H1 (cell line): ENCODE measurements around the gene TRAPPC3. TPM values are rescaled to one million over a fixed set of nuclear protein-coding genes. Genes with fewer than 3 reads are reported as not detected.

ENCODE experiments used
- CTCF ChIA-PET: fragments of 300-600 bp; sonication (Branson Sonifier 250); formaldehyde crosslinking; loops from one replicate; lab custom pipeline; 2021; ENCODE audit not compliant: partially characterized antibody; lab: Charles Lee
- POLR2A ChIA-PET: fragments of 300-600 bp; sonication (Branson Sonifier 250); formaldehyde crosslinking; loops from one replicate; lab custom pipeline; 2021; ENCODE audit warnings: inconsistent platforms; ENCODE audit not compliant: partially characterized antibody; lab: Charles Lee
- DNase-seq, 2 experiments: peaks; one replicate each; pipeline versions ENCODE4 v3.0.0 to v3.0.0-alpha.2; 2010 to 2022; ENCODE audit warnings: low spot score in 2 of 2, low read depth in 1 of 2, mixed read lengths in 1 of 2
- FAIRE-seq: peaks from 2 replicates; lab custom pipeline; 2011; peaks lifted over from hg19 to GRCh38; lab: Jason Lieb, UNC
- H2AFZ ChIP-seq: 2 replicates; pipeline ENCODE4 v1.8.1; 2012; ENCODE audit warnings: low read length, inconsistent platforms
- H2AK5ac ChIP-seq: 2 replicates; pipeline ENCODE4 v1.6.1; 2013; ENCODE audit warnings: low read depth, low read length
- H2BK120ac ChIP-seq: replicated peaks from 2 replicates; pipeline ENCODE3; 2013; ENCODE audit warnings: low read depth, low read length, inconsistent platforms
- H2BK12ac ChIP-seq: 2 replicates; pipeline ENCODE4 v1.6.1; 2013; ENCODE audit warnings: low read depth, low read length
- H2BK15ac ChIP-seq: 2 replicates; pipeline ENCODE4 v1.6.1; 2013; ENCODE audit warnings: low read length
- H2BK20ac ChIP-seq: 2 replicates; pipeline ENCODE4 v1.6.1; 2013; ENCODE audit warnings: low read length
- H2BK5ac ChIP-seq: 2 replicates; pipeline ENCODE4 v1.6.1; 2013; ENCODE audit warnings: low read depth, low read length
- H3K14ac ChIP-seq: 2 replicates; pipeline ENCODE4 v1.6.1; 2013; ENCODE audit warnings: inconsistent platforms; ENCODE audit not compliant: insufficient read length
- H3K18ac ChIP-seq: 2 replicates; pipeline ENCODE4 v1.6.1; 2013; ENCODE audit warnings: low read length; ENCODE audit errors: extremely low read depth
- H3K23ac ChIP-seq: 2 replicates; pipeline ENCODE4 v1.6.1; 2013; ENCODE audit warnings: inconsistent platforms; ENCODE audit not compliant: insufficient read length
- H3K23me2 ChIP-seq: 2 replicates; pipeline ENCODE4 v1.6.1; 2013; ENCODE audit warnings: low read depth, low read length
- H3K27ac ChIP-seq: 2 replicates; pipeline ENCODE4 v1.6.1; 2011; ENCODE audit warnings: low read depth, low read length, inconsistent platforms
- H3K27me3 ChIP-seq, 4 experiments: replicated peaks in 1 of 4; 1 replicate in 1 of 4; 2 replicates in 3 of 4; pipeline versions ENCODE4 v1.6.1 to v1.8.1; 2011 to 2013; ENCODE audit warnings: low read length in 3 of 4, mild to moderate bottlenecking in 3 of 4, inconsistent platforms in 2 of 4, mixed read lengths in 2 of 4, moderate library complexity in 1 of 4; ENCODE audit not compliant: control insufficient read depth in 3 of 4, insufficient read depth in 3 of 4; ENCODE audit errors: extremely low read depth in 1 of 4
- H3K36me3 ChIP-seq, 4 experiments: 2 replicates each; pipeline versions ENCODE4 v1.6.1 to v1.8.1; 2011 to 2013; ENCODE audit warnings: mild to moderate bottlenecking in 4 of 4, low read length in 3 of 4, moderate library complexity in 2 of 4, control low read depth in 1 of 4, inconsistent platforms in 1 of 4; ENCODE audit not compliant: insufficient read depth in 4 of 4, control insufficient read depth in 2 of 4
- H3K4ac ChIP-seq: replicated peaks from 2 replicates; pipeline ENCODE3; 2013; ENCODE audit warnings: low read length, low read depth, mixed read lengths, inconsistent platforms; ENCODE audit not compliant: insufficient read length
- H3K4me1 ChIP-seq, 4 experiments: replicated peaks in 1 of 4; 1 replicate in 1 of 4; 2 replicates in 3 of 4; pipeline versions ENCODE4 v1.6.1 to v1.8.1; 2011 to 2013; ENCODE audit warnings: low read length in 3 of 4, inconsistent platforms in 2 of 4, mixed read lengths in 1 of 4; ENCODE audit not compliant: insufficient read depth in 4 of 4, control insufficient read depth in 3 of 4
- H3K4me2 ChIP-seq, 2 experiments: 2 replicates each; pipeline versions ENCODE4 v1.6.1 to v1.8.1; 2011 to 2013; ENCODE audit warnings: low read depth in 2 of 2, low read length in 2 of 2, control low read depth in 1 of 2, inconsistent platforms in 1 of 2, mild to moderate bottlenecking in 1 of 2; ENCODE audit not compliant: insufficient read depth in 1 of 2
- H3K4me3 ChIP-seq, 4 experiments: fragments of 200-600, 300-600 bp in 1 of 4; sonication (generic), shearing (Covaris generic), sonication (Bioruptor Twin) in 1 of 4; 2 replicates each; pipeline versions ENCODE4 v1.5.1 to v1.8.1; 2011 to 2016; ENCODE audit warnings: low read length in 4 of 4, low read depth in 3 of 4, control low read depth in 2 of 4, inconsistent platforms in 2 of 4, mild to moderate bottlenecking in 2 of 4, mixed read lengths in 1 of 4, moderate library complexity in 1 of 4; ENCODE audit not compliant: insufficient read depth in 2 of 4; ENCODE audit errors: extremely low read depth in 1 of 4
- H3K56ac ChIP-seq: replicated peaks from 2 replicates; pipeline ENCODE3; 2013; ENCODE audit warnings: low read depth, mild to moderate bottlenecking, mixed read lengths, low read length, inconsistent platforms; ENCODE audit not compliant: insufficient read length
- H3K79me1 ChIP-seq: 2 replicates; pipeline ENCODE4 v1.6.1; 2013; ENCODE audit warnings: low read depth, low read length, control low read depth
- H3K79me2 ChIP-seq, 2 experiments: 2 replicates each; pipeline versions ENCODE4 v1.6.1 to v1.8.1; 2012 to 2013; ENCODE audit warnings: low read length in 2 of 2, mild to moderate bottlenecking in 2 of 2, inconsistent platforms in 1 of 2; ENCODE audit not compliant: insufficient read depth in 2 of 2, control insufficient read depth in 1 of 2
- H3K9ac ChIP-seq, 4 experiments: replicated peaks in 1 of 4; 1 replicate in 1 of 4; 2 replicates in 3 of 4; pipeline versions ENCODE4 v1.6.1 to v1.8.1; 2011 to 2013; ENCODE audit warnings: low read depth in 3 of 4, low read length in 3 of 4, control low read depth in 2 of 4, mild to moderate bottlenecking in 2 of 4, moderate library complexity in 2 of 4, inconsistent platforms in 1 of 4; ENCODE audit errors: extremely low read depth in 1 of 4
- H3K9me3 ChIP-seq, 2 experiments: 2 replicates each; pipeline versions ENCODE4 v1.6.1 to v1.8.1; 2012 to 2013; ENCODE audit warnings: mild to moderate bottlenecking in 2 of 2, moderate library complexity in 2 of 2, control low read depth in 1 of 2, inconsistent platforms in 1 of 2, low read depth in 1 of 2, low read length in 1 of 2, mixed read lengths in 1 of 2; ENCODE audit not compliant: insufficient read depth in 2 of 2
- H4K20me1 ChIP-seq, 2 experiments: replicated peaks in 1 of 2; 2 replicates each; pipeline versions ENCODE3 to v1.8.1; 2011 to 2013; ENCODE audit warnings: inconsistent platforms in 2 of 2, low read length in 2 of 2, mild to moderate bottlenecking in 1 of 2; ENCODE audit not compliant: insufficient read depth in 2 of 2, control insufficient read depth in 1 of 2
- H4K5ac ChIP-seq: 2 replicates; pipeline ENCODE4 v1.6.1; 2013; ENCODE audit warnings: low read length, low read depth, mixed read lengths, inconsistent platforms; ENCODE audit not compliant: insufficient read length
- H4K8ac ChIP-seq: 2 replicates; pipeline ENCODE4 v1.8.0; 2013; ENCODE audit warnings: mild to moderate bottlenecking, moderate library complexity, low read length, inconsistent platforms; ENCODE audit not compliant: insufficient read depth; ENCODE audit errors: extremely low read depth
- H4K91ac ChIP-seq: replicated peaks from 2 replicates; pipeline ENCODE3; 2013; ENCODE audit warnings: low read length, mixed read lengths, inconsistent platforms; ENCODE audit not compliant: insufficient read length
- EP300 ChIP-seq, 2 experiments: IDR thresholded peaks; 1 replicate in 1 of 2; 2 replicates in 1 of 2; pipeline ENCODE4 v1.6.1; 2011 to 2012; ENCODE audit warnings: low read depth in 2 of 2, low read length in 2 of 2, mild to moderate bottlenecking in 2 of 2, borderline replicate concordance in 1 of 2, inconsistent platforms in 1 of 2, moderate library complexity in 1 of 2
- HDAC6 ChIP-seq: IDR thresholded peaks from one replicate; pipeline ENCODE4 v1.7.1; 2012; ENCODE audit warnings: low read depth, mild to moderate bottlenecking, inconsistent platforms, low read length, moderate library complexity
- JUND ChIP-seq: IDR thresholded peaks from 2 replicates; pipeline ENCODE4 v1.6.1; 2011; ENCODE audit warnings: mild to moderate bottlenecking, improper control_type of control experiment, low read length
- PHF8 ChIP-seq: fragments of 200-600 bp; sonication (generic); conservative IDR thresholded peaks from 2 replicates; pipeline ENCODE4 v1.7.1; 2012; ENCODE audit warnings: low read depth, mild to moderate bottlenecking, inconsistent platforms, low read length, moderate library complexity
- POLR2A ChIP-seq, 2 experiments: IDR thresholded peaks; 1 replicate in 1 of 2; 2 replicates in 1 of 2; pipeline ENCODE4 v1.6.1; 2011; ENCODE audit warnings: low read depth in 2 of 2, low read length in 2 of 2, mild to moderate bottlenecking in 2 of 2; ENCODE audit errors: control extremely low read depth in 1 of 2
- POLR2AphosphoS5 ChIP-seq: IDR thresholded peaks from 2 replicates; pipeline ENCODE4 v1.6.1; 2011; ENCODE audit warnings: low read depth, low read length
- TAF7 ChIP-seq: optimal IDR thresholded peaks from 2 replicates; pipeline ENCODE3; 2011; ENCODE audit warnings: low read depth, mild to moderate bottlenecking, inconsistent platforms, low read length, moderate library complexity, borderline replicate concordance
- TBP ChIP-seq: IDR thresholded peaks from 2 replicates; pipeline ENCODE4 v1.6.1; 2011; ENCODE audit warnings: low read depth, low read length, improper control_type of control experiment
- USF2 ChIP-seq: IDR thresholded peaks from 2 replicates; pipeline ENCODE4 v1.6.1; 2011; ENCODE audit warnings: low read length, improper control_type of control experiment
- WGBS, 2 experiments: shearing (Covaris generic) in 1 of 2; methylation state at CpG; one replicate each; pipeline versions ENCODE4 v1.1.6 to v1.1.7; 2013 to 2015; ENCODE audit warnings: low lambda C conversion rate in 2 of 2, mixed read lengths in 2 of 2, inconsistent platforms in 1 of 2, low coverage in 1 of 2, missing lambda C conversion rate in 1 of 2; ENCODE audit not compliant: insufficient replicate concordance in 2 of 2, insufficient coverage in 1 of 2, insufficient read length in 1 of 2; ENCODE audit errors: extremely low coverage in 1 of 2, missing lambda C conversion rate in 1 of 2; 5-methylcytosine and 5-hydroxymethylcytosine counted together
- polyA plus RNA-seq, 7 experiments: library from polyadenylated mRNA; depleted of rRNA in 3 of 7; stranded (reverse) in 5 of 7; unstranded in 2 of 7; fragments of >200 nt in 5 of 7; fragments of 200-250 nt in 2 of 7; gene quantifications; 1 replicate in 5 of 7; 2 replicates in 1 of 7; 4 replicates in 1 of 7; pipeline versions ENCODE4 v1.2.1 to v1.2.3, GENCODE V29; 2011 to 2013; ENCODE audit warnings: missing spikeins in 2 of 7, mixed read lengths in 2 of 7
- total RNA-seq: library from RNA; stranded (reverse); fragmentation: NEBNext Ultra II Directional; extraction: Animal tissue kit (Norgen Biotek cat#: 25700); gene quantifications from 2 replicates; pipeline ENCODE4 v1.2.1, GENCODE V29; 2021

TRAPPC3 gene
- total and polyA plus RNA-seq, 2 of the 8 experiments (the other 6 are each of a cell fraction or from before 2014, with no cell fraction given): 47.8 to 51.0 TPM

GRCh38 chr1:36155408-36156328 is 6.4 kb upstream of the TRAPPC3 start, which contains the start of gene MAP7D1:
Gene MAP7D1 (plus strand): TSS chr1:36156160. CDS start chr1:36156418, 258 bp downstream.
- Histone ChIP-seq H3K14ac (no peak within 1 kb of the TSS), H3K27ac (peak within 1 kb of the TSS; percentile 49), H2BK120ac (no peak within 1 kb of the TSS), H4K20me1 (peaks cover 0 to 7% of the 10 kb centered on the region in 2 experiments), H2AFZ (no peak within 1 kb of the TSS), H3K36me3 (no peaks in the 10 kb centered on the region), H3K4me2 (peak within 1 kb of the TSS; percentile 88 to 96), H2BK20ac (no peak within 1 kb of the TSS), H4K5ac (peak within 1 kb of the TSS; percentile 34), H3K23me2 (peaks cover 11% of the 10 kb centered on the region), H4K8ac (peak within 1 kb of the TSS; percentile 75), H3K9me3 (no peaks in the 10 kb centered on the region), H2AK5ac (no peak within 1 kb of the TSS), H3K79me2 (peaks cover 0 to 27% of the 10 kb centered on the region in 2 experiments; a peak in 3 of 4 replicates), H3K4me3 (peak within 1 kb of the TSS; percentile 64 to 96 (median 76)), H3K27me3 (peaks cover 11 to 29% (median 25%) of the 10 kb centered on the region in 4 experiments), H3K4me1 (peaks cover 2 to 28% (median 14%) of the 10 kb centered on the region in 4 experiments), H4K91ac (peak within 1 kb of the TSS; percentile 44), H3K4ac (no peak within 1 kb of the TSS), H2BK12ac (no peak within 1 kb of the TSS), H2BK5ac (peak within 1 kb of the TSS; percentile 52; the same call in 1 of the 2 replicates), H3K23ac (no peak within 1 kb of the TSS), H3K56ac (no peak within 1 kb of the TSS), H2BK15ac (no peak within 1 kb of the TSS), H3K9ac (peak within 1 kb of the TSS in 3 of 4 experiments; percentile 56 to 92 (median 67); a peak in 5 of 7 replicates), H3K79me1 (peaks cover 12% of the 10 kb centered on the region), H3K18ac (peak within 1 kb of the TSS; percentile 93)
- DNase-seq (peak in 1 of 2 experiments; percentile 93), FAIRE-seq (no peak)
- ChIA-PET POLR2A (interaction anchor here (1.0 to 5.1 kb wide), 11 partner anchors 11 to 166 kb away, joined by 3 to 44 read pairs (median 7); partner anchors contain the start of genes SH3D21 and THRAP3), CTCF (interaction anchor here (2.1 to 10.1 kb wide), 3 partner anchors 18 to 33 kb away, joined by 6 to 261 read pairs (median 162); no protein-coding TSS in a partner anchor)
- 2% methylated on average over 25 of the region's 88 CpGs; no CpG with 5 or more reads in 1 of the 2 experiments for WGBS, 2 experiments
- TF ChIP-seq USF2 (no peak), PHF8 (peak; percentile 46; the same call in 1 of the 2 replicates), TAF7 (no peak), POLR2A (IDR thresholded peaks at IDR 0.05; ENCODE audit: control extremely low read depth in 1 of 2, low read depth in 2 of 2, low read length in 2 of 2) (peak in 1 of 2 experiments; percentile 37; a peak in 1 of 3 replicates), EP300 (IDR thresholded peaks at IDR 0.05; ENCODE audit: borderline replicate concordance in 1 of 2, low read depth in 2 of 2, low read length in 2 of 2) (peak in 1 of 2 experiments; percentile 70; a peak in 2 of 3 replicates), TBP (no peak), POLR2AphosphoS5 (peak; percentile 93), JUND (peak; percentile 97), HDAC6 (no peak)
